ENCODE results near the gene PRAME. TPM values are rescaled to one million over a fixed set of nuclear protein-coding genes. Genes with fewer than 3 reads are reported as not detected.

Gene PRAME
- total RNA-seq, 1 experiment from 2014 or later = 17.1 TPM

- intact Hi-C loops (cut with micrococcal nuclease) = no loop called here
- H3K4me2 ChIP-seq (ENCODE audit: low read length) = no peak overlapping the region
- no peaks in the 10 kb centered on the region for H3K36me3 ChIP-seq (ENCODE audit: low read depth, low read length)
- H3K79me2 ChIP-seq (ENCODE audit: low read length) = no peaks in the 10 kb centered on the region
- H3K9me3 ChIP-seq (ENCODE audit: low read length) = no peaks in the 10 kb centered on the region
- H3F3A ChIP-seq (ENCODE audit: low read length, unreplicated experiment) = no peaks in the 10 kb centered on the region
- TF ChIP-seq EZH2 (IDR thresholded peaks at IDR 0.05; ENCODE audit: low read length, unreplicated experiment) (no peak), CTCF (conservative IDR thresholded peaks at IDR 0.05; ENCODE audit: low read depth, low read length) (no peak), EZH2phosphoT487 (IDR thresholded peaks at IDR 0.05; ENCODE audit: borderline replicate concordance, low read length) (no peak)
- CTCF ChIA-PET = no interaction called here
- no peaks in the 10 kb centered on the region for H3K9me2 ChIP-seq (replicated peaks; ENCODE audit: low read length)
- POLR2A ChIA-PET (ENCODE audit: unreplicated experiment) = no interaction called here
- H3K27ac ChIP-seq (ENCODE audit: low read length) = no peak overlapping the region
- no peaks in the 10 kb centered on the region for H3K4me1 ChIP-seq (ENCODE audit: insufficient read depth, low read length)
- no TSS peak for BruUV-seq (replicated peaks)
- H3K9ac ChIP-seq (ENCODE audit: low read length) = no peak overlapping the region
- H3K4me3 ChIP-seq (ENCODE audit: low read length) = no peak overlapping the region
- no peak overlapping the region for H2AFZ ChIP-seq (ENCODE audit: low read length)
- H4K20me1 ChIP-seq (ENCODE audit: low read length) = no peaks in the 10 kb centered on the region
- DNase-seq = no peak
- no peak for ATAC-seq
- no peaks in the 10 kb centered on the region for H3K27me3 ChIP-seq (ENCODE audit: low read length)
Measured at GRCh38 chr22:22548317-22548716, 10.7 kb downstream of the PRAME start.

GRCh38 chr22:22547692-22548300 lies 11.3 kb downstream of the PRAME start:
- Histone ChIP-seq H3K4me2 (ENCODE audit: low read length) (no peak overlapping the region), H3K27me3 (ENCODE audit: low read length) (no peaks in the 10 kb centered on the region), H2AFZ (ENCODE audit: low read length) (no peak overlapping the region), H3K36me3 (ENCODE audit: low read depth, low read length) (no peaks in the 10 kb centered on the region), H3K9me3 (ENCODE audit: low read length) (no peaks in the 10 kb centered on the region), H3F3A (ENCODE audit: low read length, unreplicated experiment) (no peaks in the 10 kb centered on the region), H3K9ac (ENCODE audit: low read length) (no peak overlapping the region), H3K4me1 (ENCODE audit: insufficient read depth, low read length) (no peaks in the 10 kb centered on the region), H4K20me1 (ENCODE audit: low read length) (no peaks in the 10 kb centered on the region), H3K27ac (ENCODE audit: low read length) (no peak overlapping the region), H3K4me3 (ENCODE audit: low read length) (no peak overlapping the region), H3K79me2 (ENCODE audit: low read length) (no peaks in the 10 kb centered on the region), H3K9me2 (replicated peaks; ENCODE audit: low read length) (no peaks in the 10 kb centered on the region)
- DNase-seq (no peak), ATAC-seq (no peak)
- no TSS peak for BruUV-seq (replicated peaks)
- ChIA-PET CTCF (no interaction called here), POLR2A (ENCODE audit: unreplicated experiment) (no interaction called here)
- intact Hi-C loops (cut with micrococcal nuclease) = no loop called here
- TF ChIP-seq EZH2phosphoT487 (IDR thresholded peaks at IDR 0.05; ENCODE audit: borderline replicate concordance, low read length) (no peak), CTCF (conservative IDR thresholded peaks at IDR 0.05; ENCODE audit: low read depth, low read length) (no peak), EZH2 (IDR thresholded peaks at IDR 0.05; ENCODE audit: low read length, unreplicated experiment) (no peak)

- Histone ChIP-seq H3K79me2 (ENCODE audit: low read length) (no peaks in the 10 kb centered on the region), H4K20me1 (ENCODE audit: low read length) (no peaks in the 10 kb centered on the region), H3K4me1 (ENCODE audit: insufficient read depth, low read length) (no peaks in the 10 kb centered on the region), H3K4me3 (ENCODE audit: low read length) (no peak overlapping the region), H3K9ac (ENCODE audit: low read length) (no peak overlapping the region), H3F3A (ENCODE audit: low read length, unreplicated experiment) (no peaks in the 10 kb centered on the region), H3K4me2 (ENCODE audit: low read length) (no peak overlapping the region), H3K36me3 (ENCODE audit: low read depth, low read length) (no peaks in the 10 kb centered on the region), H3K27ac (ENCODE audit: low read length) (no peak overlapping the region), H3K27me3 (ENCODE audit: low read length) (no peaks in the 10 kb centered on the region), H3K9me2 (replicated peaks; ENCODE audit: low read length) (no peaks in the 10 kb centered on the region), H2AFZ (ENCODE audit: low read length) (no peak overlapping the region), H3K9me3 (ENCODE audit: low read length) (no peaks in the 10 kb centered on the region)
- no peak for DNase-seq
- CTCF ChIA-PET = no interaction called here
- POLR2A ChIA-PET (ENCODE audit: unreplicated experiment) = no interaction called here
- intact Hi-C loops (cut with micrococcal nuclease) = no loop called here
- no TSS peak for BruUV-seq (replicated peaks)
- ATAC-seq = no peak
- TF ChIP-seq EZH2phosphoT487 (IDR thresholded peaks at IDR 0.05; ENCODE audit: borderline replicate concordance, low read length) (no peak), EZH2 (IDR thresholded peaks at IDR 0.05; ENCODE audit: low read length, unreplicated experiment) (no peak), CTCF (conservative IDR thresholded peaks at IDR 0.05; ENCODE audit: low read depth, low read length) (no peak)
Measured at GRCh38 chr22:22547226-22547625, 11.8 kb downstream of the PRAME start.
